ENCODE measurements around the gene PPME1. TPM values are rescaled to one million over a fixed set of nuclear protein-coding genes. Genes with fewer than 3 reads are reported as not detected.

PPME1 gene
- total RNA-seq, 1 donor from 2014 or later = 17.3 TPM

GRCh38 chr11:74185695-74186094 lies 14.6 kb downstream of the PPME1 start:
- H3K4me3 Mint-ChIP-seq = no peak overlapping the region
- H3K9me3 Mint-ChIP-seq = no peaks in the 10 kb centered on the region
- CTCF ChIA-PET = no interaction called here
- intact Hi-C loops (cut with micrococcal nuclease) = no loop called here
- no peaks in the 10 kb centered on the region for H3K4me1 Mint-ChIP-seq
- DNase-seq = no peak
- POLR2A ChIA-PET = no interaction called here
- no peaks in the 10 kb centered on the region for H3K27me3 Mint-ChIP-seq
- TF ChIP-seq, protein P1, sequence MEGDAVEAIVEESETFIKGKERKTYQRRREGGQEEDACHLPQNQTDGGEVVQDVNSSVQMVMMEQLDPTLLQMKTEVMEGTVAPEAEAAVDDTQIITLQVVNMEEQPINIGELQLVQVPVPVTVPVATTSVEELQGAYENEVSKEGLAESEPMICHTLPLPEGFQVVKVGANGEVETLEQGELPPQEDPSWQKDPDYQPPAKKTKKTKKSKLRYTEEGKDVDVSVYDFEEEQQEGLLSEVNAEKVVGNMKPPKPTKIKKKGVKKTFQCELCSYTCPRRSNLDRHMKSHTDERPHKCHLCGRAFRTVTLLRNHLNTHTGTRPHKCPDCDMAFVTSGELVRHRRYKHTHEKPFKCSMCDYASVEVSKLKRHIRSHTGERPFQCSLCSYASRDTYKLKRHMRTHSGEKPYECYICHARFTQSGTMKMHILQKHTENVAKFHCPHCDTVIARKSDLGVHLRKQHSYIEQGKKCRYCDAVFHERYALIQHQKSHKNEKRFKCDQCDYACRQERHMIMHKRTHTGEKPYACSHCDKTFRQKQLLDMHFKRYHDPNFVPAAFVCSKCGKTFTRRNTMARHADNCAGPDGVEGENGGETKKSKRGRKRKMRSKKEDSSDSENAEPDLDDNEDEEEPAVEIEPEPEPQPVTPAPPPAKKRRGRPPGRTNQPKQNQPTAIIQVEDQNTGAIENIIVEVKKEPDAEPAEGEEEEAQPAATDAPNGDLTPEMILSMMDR (IDR thresholded peaks at IDR 0.05) = no peak
- H3K36me3 Mint-ChIP-seq (ENCODE audit: low read depth) = peaks cover 21% of the 10 kb centered on the region
- no peak overlapping the region for H3K27ac Mint-ChIP-seq
- ATAC-seq (ENCODE audit: low read depth) = no peak

- H3K27ac Mint-ChIP-seq = no peak overlapping the region
- H3K4me3 Mint-ChIP-seq = no peak overlapping the region
- ChIA-PET CTCF (no interaction called here), POLR2A (interaction anchor here (0.6 kb wide), 1 partner anchor 141 kb away, joined by 6 read pairs; no protein-coding TSS in a partner anchor)
- H3K36me3 Mint-ChIP-seq (ENCODE audit: low read depth) = peaks cover 18% of the 10 kb centered on the region
- H3K27me3 Mint-ChIP-seq = no peaks in the 10 kb centered on the region
- TF ChIP-seq, protein P1 (IDR thresholded peaks at IDR 0.05) = no peak
- ATAC-seq (ENCODE audit: low read depth) = no peak
- DNase-seq = no peak
- intact Hi-C loops (cut with micrococcal nuclease) = no loop called here
- peaks cover 6% of the 10 kb centered on the region for H3K9me3 Mint-ChIP-seq
- H3K4me1 Mint-ChIP-seq = no peaks in the 10 kb centered on the region
Observed at GRCh38 chr11:74195828-74196227, 24.7 kb downstream of the PPME1 start.

DNA sequence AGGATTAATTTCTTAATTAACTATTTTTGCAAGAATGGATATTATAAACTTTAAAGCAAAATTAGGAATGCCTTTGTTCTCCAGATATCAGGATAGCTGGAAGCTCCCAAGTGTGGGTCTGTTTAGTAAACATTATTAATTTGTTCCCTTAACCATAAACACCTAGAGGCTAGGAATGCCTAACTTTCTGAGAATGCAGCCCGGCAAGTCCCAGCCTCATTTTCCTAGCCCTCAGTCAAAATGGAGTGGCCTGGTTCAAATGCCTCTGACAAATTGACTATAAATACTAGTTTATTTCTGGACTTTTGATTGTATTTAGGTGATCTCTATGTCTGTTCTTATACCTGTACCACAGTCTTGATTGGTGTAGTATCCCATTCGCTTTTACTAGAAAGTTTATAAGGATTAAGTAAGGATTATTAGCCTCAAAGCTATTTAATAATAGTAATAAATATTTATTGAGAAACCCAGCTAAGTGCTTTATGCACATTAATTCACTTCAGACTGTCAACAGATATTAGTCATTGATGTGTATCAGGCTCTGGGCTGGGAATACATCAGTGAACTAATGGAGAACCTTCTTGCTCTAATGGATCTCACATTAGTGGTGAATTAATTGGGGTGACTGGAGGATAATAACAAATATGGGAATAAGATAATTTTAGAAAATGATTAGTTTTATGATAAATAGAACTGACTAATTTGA lies 25.8 kb downstream of the PPME1 start:
- no peak for ATAC-seq (ENCODE audit: low read depth)
- H3K4me1 Mint-ChIP-seq = no peaks in the 10 kb centered on the region
- peaks cover 14% of the 10 kb centered on the region for H3K36me3 Mint-ChIP-seq (ENCODE audit: low read depth)
- intact Hi-C loops (cut with micrococcal nuclease) = no loop called here
- DNase-seq = no peak
- H3K27ac Mint-ChIP-seq = no peak overlapping the region
- POLR2A ChIA-PET = no interaction called here
- no peaks in the 10 kb centered on the region for H3K27me3 Mint-ChIP-seq
- CTCF ChIA-PET = no interaction called here
- H3K9me3 Mint-ChIP-seq = peaks cover 6% of the 10 kb centered on the region
- H3K4me3 Mint-ChIP-seq = no peak overlapping the region
- TF ChIP-seq, protein P1 (IDR thresholded peaks at IDR 0.05) = no peak

- H3K36me3 Mint-ChIP-seq (ENCODE audit: low read depth) = peaks cover 35% of the 10 kb centered on the region
- ATAC-seq (ENCODE audit: low read depth) (no peak), DNase-seq (no peak)
- CTCF ChIA-PET = no interaction called here
- POLR2A ChIA-PET = no interaction called here
- peaks cover 4% of the 10 kb centered on the region for H3K9me3 Mint-ChIP-seq
- intact Hi-C loops (cut with micrococcal nuclease) = no loop called here
- no peaks in the 10 kb centered on the region for H3K27me3 Mint-ChIP-seq
- no peak overlapping the region for H3K4me3 Mint-ChIP-seq
- no peak overlapping the region for H3K27ac Mint-ChIP-seq
- TF ChIP-seq, protein P1 (IDR thresholded peaks at IDR 0.05) = no peak
- no peaks in the 10 kb centered on the region for H3K4me1 Mint-ChIP-seq
Observed at GRCh38 chr11:74203966-74204365, 32.9 kb downstream of the PPME1 start.

GRCh38 chr11:74204701-74205100 lies 33.6 kb downstream of the PPME1 start:
- peaks cover 40% of the 10 kb centered on the region for H3K36me3 Mint-ChIP-seq (ENCODE audit: low read depth)
- CTCF ChIA-PET = no interaction called here
- intact Hi-C loops (cut with micrococcal nuclease) = no loop called here
- DNase-seq (no peak), ATAC-seq (ENCODE audit: low read depth) (no peak)
- no peaks in the 10 kb centered on the region for H3K27me3 Mint-ChIP-seq
- no peaks in the 10 kb centered on the region for H3K4me1 Mint-ChIP-seq
- no peak overlapping the region for H3K27ac Mint-ChIP-seq
- H3K4me3 Mint-ChIP-seq = no peak overlapping the region
- POLR2A ChIA-PET = no interaction called here
- TF ChIP-seq, protein P1 (IDR thresholded peaks at IDR 0.05) = no peak
- no peaks in the 10 kb centered on the region for H3K9me3 Mint-ChIP-seq
